GM13977 (cell line): ENCODE measurements around the gene UCK1.
A peak's percentile ranks its signal among the peaks of the same experiment; 100 is the strongest.

Source experiments
- DNase-seq: peaks from one replicate; pipeline ENCODE4 v3.0.0; 2012; ENCODE audit warnings: low spot score
- in situ Hi-C: fragments of 300-500 bp; cut with MboI; formaldehyde crosslinking; loops from one replicate; pipeline ENCODE4 v1.12.0; 2022; ENCODE audit warnings: low sequenced_read_pairs, low pct_unique_long_range_greater_than_20kb, mixed read lengths, inconsistent platforms; ENCODE audit not compliant: unreplicated experiment
- TF ChIP-seq, protein P1 (sequence below): IDR thresholded peaks from 2 replicates; pipeline ENCODE4 v1.5.1; 2012; ENCODE audit warnings: mild to moderate bottlenecking, control low read depth; ENCODE audit not compliant: insufficient read depth; ENCODE audit errors: extremely low read depth, missing control alignments

UCK1 gene

GRCh38 chr9:131530920-131531832 lies at the start of gene UCK1:
Gene UCK1 (minus strand): TSS chr9:131531263. CDS start chr9:131531174, 89 bp downstream.
- in situ Hi-C loops = no loop called here
- peak; percentile 99 for DNase-seq
- TF ChIP-seq, protein P1, sequence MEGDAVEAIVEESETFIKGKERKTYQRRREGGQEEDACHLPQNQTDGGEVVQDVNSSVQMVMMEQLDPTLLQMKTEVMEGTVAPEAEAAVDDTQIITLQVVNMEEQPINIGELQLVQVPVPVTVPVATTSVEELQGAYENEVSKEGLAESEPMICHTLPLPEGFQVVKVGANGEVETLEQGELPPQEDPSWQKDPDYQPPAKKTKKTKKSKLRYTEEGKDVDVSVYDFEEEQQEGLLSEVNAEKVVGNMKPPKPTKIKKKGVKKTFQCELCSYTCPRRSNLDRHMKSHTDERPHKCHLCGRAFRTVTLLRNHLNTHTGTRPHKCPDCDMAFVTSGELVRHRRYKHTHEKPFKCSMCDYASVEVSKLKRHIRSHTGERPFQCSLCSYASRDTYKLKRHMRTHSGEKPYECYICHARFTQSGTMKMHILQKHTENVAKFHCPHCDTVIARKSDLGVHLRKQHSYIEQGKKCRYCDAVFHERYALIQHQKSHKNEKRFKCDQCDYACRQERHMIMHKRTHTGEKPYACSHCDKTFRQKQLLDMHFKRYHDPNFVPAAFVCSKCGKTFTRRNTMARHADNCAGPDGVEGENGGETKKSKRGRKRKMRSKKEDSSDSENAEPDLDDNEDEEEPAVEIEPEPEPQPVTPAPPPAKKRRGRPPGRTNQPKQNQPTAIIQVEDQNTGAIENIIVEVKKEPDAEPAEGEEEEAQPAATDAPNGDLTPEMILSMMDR = no peak

GRCh38 chr9:131580358-131580757 lies 49.3 kb upstream of the UCK1 start:
- in situ Hi-C loops = no loop called here
- TF ChIP-seq, protein P1 = no peak
- DNase-seq = no peak

DNA sequence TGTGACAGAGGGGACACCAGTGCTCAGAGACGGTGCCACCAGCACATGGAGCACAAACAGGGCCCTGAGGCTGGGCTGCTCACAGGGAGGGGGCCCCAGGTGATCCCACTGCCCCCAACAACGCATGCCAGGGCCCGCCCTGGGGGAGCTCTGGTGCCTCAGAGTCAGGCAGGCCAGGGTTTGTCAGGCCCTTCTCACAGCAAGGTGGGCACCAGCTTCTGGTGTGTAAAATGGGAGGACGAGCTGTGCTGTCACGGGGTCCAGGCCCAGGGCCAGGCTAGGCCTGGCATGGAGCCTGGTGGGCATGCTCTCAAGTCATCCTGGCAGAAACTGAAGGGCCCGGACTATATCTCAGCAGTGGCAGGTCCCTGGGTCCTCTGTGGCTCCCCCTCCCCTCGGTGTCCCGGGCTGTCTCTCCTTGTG lies 48.7 kb upstream of the UCK1 start:
- DNase-seq = no peak
- TF ChIP-seq, protein P1 = no peak
- in situ Hi-C loops = no loop called here

DNA sequence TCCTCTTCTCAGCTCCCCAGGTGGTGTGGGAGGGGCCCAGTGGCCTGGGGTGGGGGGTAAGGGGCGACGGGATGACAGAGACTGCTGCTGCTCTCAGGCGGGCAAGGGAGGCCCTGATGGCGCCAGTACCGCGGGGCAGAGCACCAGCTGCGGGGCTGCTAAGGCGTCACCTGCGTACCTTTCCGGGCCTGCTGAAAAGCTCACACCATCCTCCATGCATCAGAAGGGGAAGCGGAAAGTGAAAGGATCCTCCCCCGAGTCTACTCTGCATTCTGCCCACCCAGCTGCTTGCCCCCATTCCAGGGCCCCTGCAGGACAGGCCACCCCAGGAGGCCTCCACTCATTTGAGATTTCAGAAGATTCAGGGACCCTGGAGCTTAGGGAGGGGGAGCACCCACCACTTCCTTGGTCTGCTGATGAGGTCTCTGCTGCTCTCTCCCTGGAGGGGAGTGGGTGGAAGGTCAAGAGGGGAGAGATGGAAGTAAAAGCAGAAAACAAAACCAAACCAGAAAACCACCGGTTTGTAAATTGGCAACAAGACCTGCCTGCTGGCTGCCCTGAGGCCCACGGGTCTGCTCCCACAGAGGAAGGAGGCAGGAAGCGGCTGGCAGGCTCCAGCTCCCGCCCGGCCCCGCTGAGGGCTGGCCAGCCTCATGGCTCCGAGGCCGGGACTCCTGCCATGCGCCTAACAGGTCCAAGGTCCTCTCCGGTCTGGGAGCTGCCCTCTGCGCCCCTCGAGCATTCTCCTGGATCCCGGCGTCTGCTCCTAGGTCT lies 47.9 kb upstream of the UCK1 start:
- TF ChIP-seq, protein P1 = no peak
- in situ Hi-C loops = no loop called here
- peak; percentile 71 for DNase-seq

DNA sequence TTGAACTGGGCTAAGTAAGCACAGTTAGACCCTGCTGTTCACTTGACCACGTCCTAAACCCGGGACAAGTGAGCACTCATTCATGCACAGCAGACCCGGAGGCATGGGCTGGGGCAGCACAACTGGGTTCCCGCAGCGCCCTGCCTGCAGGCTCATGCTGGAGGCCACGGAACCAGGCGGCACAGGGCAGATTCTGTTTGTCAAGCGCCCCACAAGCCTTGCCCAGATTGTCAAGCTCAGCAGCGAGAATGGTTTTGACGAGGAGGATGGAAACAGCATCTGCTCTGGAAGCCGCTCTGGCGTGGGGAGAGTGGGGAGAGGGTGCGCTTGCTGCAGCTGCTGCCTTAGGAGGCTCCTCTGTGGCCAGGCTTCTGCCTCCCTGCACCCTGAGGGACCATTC lies 47.0 kb upstream of the UCK1 start:
- DNase-seq = no peak
- in situ Hi-C loops = no loop called here
- TF ChIP-seq, protein P1 = no peak
